ENCODE data around the gene TBC1D8.

DNA sequence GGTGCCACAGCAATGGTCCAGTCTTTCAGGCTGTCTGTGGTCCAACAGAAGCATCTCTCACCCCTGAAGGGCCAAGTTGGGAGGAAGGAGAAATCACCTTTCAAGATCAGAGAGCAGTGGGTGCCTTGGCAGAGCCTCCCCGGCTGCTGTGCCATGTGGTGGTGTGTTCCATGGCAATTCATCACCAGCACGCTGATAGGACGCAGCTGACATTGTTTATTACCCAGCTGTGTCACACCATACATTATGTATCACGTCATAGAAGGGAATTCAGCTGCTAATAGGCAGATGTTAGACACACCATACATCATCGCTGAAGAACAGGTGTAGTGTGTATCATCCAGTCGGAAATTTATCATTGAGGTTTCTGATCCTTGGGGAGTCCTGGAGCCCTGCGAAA is 178.7 kb downstream of the TBC1D8 start:
- TF ChIP-seq NR2F6 (CRISPR knock-in tag; IDR thresholded peaks at IDR 0.05), result no peak
- TF ChIP-seq, protein P1, sequence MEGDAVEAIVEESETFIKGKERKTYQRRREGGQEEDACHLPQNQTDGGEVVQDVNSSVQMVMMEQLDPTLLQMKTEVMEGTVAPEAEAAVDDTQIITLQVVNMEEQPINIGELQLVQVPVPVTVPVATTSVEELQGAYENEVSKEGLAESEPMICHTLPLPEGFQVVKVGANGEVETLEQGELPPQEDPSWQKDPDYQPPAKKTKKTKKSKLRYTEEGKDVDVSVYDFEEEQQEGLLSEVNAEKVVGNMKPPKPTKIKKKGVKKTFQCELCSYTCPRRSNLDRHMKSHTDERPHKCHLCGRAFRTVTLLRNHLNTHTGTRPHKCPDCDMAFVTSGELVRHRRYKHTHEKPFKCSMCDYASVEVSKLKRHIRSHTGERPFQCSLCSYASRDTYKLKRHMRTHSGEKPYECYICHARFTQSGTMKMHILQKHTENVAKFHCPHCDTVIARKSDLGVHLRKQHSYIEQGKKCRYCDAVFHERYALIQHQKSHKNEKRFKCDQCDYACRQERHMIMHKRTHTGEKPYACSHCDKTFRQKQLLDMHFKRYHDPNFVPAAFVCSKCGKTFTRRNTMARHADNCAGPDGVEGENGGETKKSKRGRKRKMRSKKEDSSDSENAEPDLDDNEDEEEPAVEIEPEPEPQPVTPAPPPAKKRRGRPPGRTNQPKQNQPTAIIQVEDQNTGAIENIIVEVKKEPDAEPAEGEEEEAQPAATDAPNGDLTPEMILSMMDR (IDR thresholded peaks at IDR 0.05 in 2 of 3, conservative IDR thresholded peaks at IDR 0.05 in 1 of 3; ENCODE audit: insufficient read depth in 2 of 3, low read depth in 1 of 3, low read length in 3 of 3), result no peak

All from K562 (cell line).